ENCODE measurements around the gene TNNC2. TPM values are rescaled to one million over a fixed set of nuclear protein-coding genes. Genes with fewer than 3 reads are reported as not detected.

The TNNC2 gene
- total and polyA plus RNA-seq, 2 of the 13 experiments (the other 11 are each of a cell fraction or from before 2014, with no cell fraction given), result 1.8 to 4.7 TPM

DNA sequence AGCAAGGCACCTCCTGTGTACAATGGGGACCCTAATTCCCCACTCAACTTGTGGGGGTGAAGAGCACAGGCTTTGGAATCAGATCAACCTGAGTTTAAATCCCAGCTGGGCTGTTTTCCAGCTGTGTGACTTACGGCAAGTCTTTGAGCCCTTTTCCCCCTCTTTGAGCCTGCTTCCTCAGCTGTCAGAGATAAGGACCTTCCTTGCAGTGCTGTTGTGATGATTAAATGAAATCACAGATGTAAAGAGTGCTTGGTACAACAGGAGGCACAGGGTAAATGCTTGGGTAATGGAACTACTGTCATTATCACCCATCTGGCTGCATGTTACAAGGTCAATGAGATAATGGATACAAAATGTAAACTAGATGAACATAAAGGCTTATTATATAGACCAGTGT is 9.7 kb upstream of the TNNC2 start:
- intact Hi-C loops (cut with micrococcal nuclease; ENCODE audit: unreplicated experiment) (no loop called here), in situ Hi-C loops (cut with HindIII; ENCODE audit: extremely low pct_ligation_motif_present, low pct_unique_long_range_greater_than_20kb) (no loop called here)
- Histone ChIP-seq H3K36me3 (replicated peaks in 1 of 2; ENCODE audit: control insufficient read depth in 1 of 2, insufficient read depth in 2 of 2, low read length in 2 of 2) (peaks cover 8 to 12% of the 10 kb centered on the region in 2 experiments; a peak in 3 of 5 replicates), H2AFZ (ENCODE audit: low read length) (no peak overlapping the region), H3K4me2 (ENCODE audit: low read depth, low read length) (no peak overlapping the region), H4K20me1 (ENCODE audit: insufficient read depth, low read length) (no peaks in the 10 kb centered on the region), H3K27ac (ENCODE audit: extremely low read length, insufficient read depth, low read length) (no peak overlapping the region), H3K27me3 (ENCODE audit: control insufficient read depth in 1 of 2, insufficient read depth in 2 of 2, low read length in 2 of 2) (no peaks in the 10 kb centered on the region), H3K79me2 (ENCODE audit: insufficient read depth, low read length) (no peaks in the 10 kb centered on the region), H3K4me3 (replicated peaks in 1 of 3; ENCODE audit: insufficient read depth in 1 of 3, low read depth in 2 of 3, low read length in 3 of 3) (no peak overlapping the region), H3K4me1 (ENCODE audit: insufficient read depth, low read length) (peaks cover 42% of the 10 kb centered on the region), H3K9ac (ENCODE audit: insufficient read depth, low read depth, low read length) (no peak overlapping the region), H3K9me3 (ENCODE audit: low read length) (no peaks in the 10 kb centered on the region)
- whole genome bisulfite sequencing (ENCODE audit: low lambda C conversion rate), result 65% methylated on average over 1 of the region's 1 CpG
- POLR2A ChIA-PET, result interaction anchor here (0.9 to 1.3 kb wide), 3 partner anchors 27 to 88 kb away, joined by 3 to 4 read pairs (median 4); partner anchors contain the start of gene ZSWIM1
- no peak for FAIRE-seq
- 0 out of 2 replicates have a peak, but pooled peaks have one; percentile 21 for TF ChIP-seq FOXA3 (CRISPR knock-in tag; IDR thresholded peaks at IDR 0.05)
- TF ChIP-seq HMG20B (CRISPR knock-in tag; conservative IDR thresholded peaks at IDR 0.05), result peak; percentile 73; the same call in 1 of the 2 replicates
- TF ChIP-seq FOXA1 (IDR thresholded peaks at IDR 0.05), result no peak
- peak; percentile 26; the same call in 1 of the 2 replicates for TF ChIP-seq FOXA1 (CRISPR knock-in tag; IDR thresholded peaks at IDR 0.05)
- no peak for TF ChIP-seq PHF20 (CRISPR knock-in tag; IDR thresholded peaks at IDR 0.05)
- no peak for DNase-seq (ENCODE audit: low spot score)
- no TSS peak for BruUV-seq (replicated peaks)
- ATAC-seq, result no peak
- CTCF ChIA-PET (ENCODE audit: low intra/inter-chr PET ratio, low total read pairs), result no interaction called here

DNA sequence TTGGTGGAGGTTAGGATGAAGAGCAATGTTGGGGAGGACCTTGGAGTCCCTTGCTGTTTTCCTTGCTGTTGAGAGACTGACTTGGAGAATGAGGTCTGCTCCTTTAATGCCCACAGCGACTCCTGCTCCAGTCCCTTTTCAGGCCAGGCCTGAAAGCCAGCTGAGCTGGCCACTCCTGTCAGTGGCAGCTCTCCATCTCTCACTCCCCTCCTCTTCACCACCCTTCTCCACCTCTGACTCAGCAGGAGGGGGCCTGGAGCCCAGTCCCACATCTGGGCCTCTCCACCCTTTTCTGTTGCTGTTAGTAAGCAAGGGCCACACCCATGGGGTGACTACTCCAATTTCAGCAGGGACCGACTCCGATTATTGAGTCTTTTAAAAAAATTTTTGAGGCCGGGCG is 8.7 kb upstream of the TNNC2 start:
- no peaks in the 10 kb centered on the region for H4K20me1 ChIP-seq (ENCODE audit: insufficient read depth, low read length)
- POLR2A ChIA-PET, result no interaction called here
- H3K79me2 ChIP-seq (ENCODE audit: insufficient read depth, low read length), result no peaks in the 10 kb centered on the region
- no peak overlapping the region for H3K27ac ChIP-seq (ENCODE audit: extremely low read length, insufficient read depth, low read length)
- no peak for TF ChIP-seq ZNF761 (CRISPR knock-in tag; conservative IDR thresholded peaks at IDR 0.05)
- TF ChIP-seq, protein P1, sequence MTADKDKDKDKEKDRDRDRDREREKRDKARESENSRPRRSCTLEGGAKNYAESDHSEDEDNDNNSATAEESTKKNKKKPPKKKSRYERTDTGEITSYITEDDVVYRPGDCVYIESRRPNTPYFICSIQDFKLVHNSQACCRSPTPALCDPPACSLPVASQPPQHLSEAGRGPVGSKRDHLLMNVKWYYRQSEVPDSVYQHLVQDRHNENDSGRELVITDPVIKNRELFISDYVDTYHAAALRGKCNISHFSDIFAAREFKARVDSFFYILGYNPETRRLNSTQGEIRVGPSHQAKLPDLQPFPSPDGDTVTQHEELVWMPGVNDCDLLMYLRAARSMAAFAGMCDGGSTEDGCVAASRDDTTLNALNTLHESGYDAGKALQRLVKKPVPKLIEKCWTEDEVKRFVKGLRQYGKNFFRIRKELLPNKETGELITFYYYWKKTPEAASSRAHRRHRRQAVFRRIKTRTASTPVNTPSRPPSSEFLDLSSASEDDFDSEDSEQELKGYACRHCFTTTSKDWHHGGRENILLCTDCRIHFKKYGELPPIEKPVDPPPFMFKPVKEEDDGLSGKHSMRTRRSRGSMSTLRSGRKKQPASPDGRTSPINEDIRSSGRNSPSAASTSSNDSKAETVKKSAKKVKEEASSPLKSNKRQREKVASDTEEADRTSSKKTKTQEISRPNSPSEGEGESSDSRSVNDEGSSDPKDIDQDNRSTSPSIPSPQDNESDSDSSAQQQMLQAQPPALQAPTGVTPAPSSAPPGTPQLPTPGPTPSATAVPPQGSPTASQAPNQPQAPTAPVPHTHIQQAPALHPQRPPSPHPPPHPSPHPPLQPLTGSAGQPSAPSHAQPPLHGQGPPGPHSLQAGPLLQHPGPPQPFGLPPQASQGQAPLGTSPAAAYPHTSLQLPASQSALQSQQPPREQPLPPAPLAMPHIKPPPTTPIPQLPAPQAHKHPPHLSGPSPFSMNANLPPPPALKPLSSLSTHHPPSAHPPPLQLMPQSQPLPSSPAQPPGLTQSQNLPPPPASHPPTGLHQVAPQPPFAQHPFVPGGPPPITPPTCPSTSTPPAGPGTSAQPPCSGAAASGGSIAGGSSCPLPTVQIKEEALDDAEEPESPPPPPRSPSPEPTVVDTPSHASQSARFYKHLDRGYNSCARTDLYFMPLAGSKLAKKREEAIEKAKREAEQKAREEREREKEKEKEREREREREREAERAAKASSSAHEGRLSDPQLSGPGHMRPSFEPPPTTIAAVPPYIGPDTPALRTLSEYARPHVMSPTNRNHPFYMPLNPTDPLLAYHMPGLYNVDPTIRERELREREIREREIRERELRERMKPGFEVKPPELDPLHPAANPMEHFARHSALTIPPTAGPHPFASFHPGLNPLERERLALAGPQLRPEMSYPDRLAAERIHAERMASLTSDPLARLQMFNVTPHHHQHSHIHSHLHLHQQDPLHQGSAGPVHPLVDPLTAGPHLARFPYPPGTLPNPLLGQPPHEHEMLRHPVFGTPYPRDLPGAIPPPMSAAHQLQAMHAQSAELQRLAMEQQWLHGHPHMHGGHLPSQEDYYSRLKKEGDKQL (CRISPR knock-in tag; IDR thresholded peaks at IDR 0.05; ENCODE audit: low read depth), result no peak
- 0 out of 2 replicates have a peak, but pooled peaks have one; percentile 9 for TF ChIP-seq PHF8 (CRISPR knock-in tag; IDR thresholded peaks at IDR 0.05)
- TF ChIP-seq RFXANK (CRISPR knock-in tag; IDR thresholded peaks at IDR 0.05), result no peak
- TF ChIP-seq, protein P2, sequence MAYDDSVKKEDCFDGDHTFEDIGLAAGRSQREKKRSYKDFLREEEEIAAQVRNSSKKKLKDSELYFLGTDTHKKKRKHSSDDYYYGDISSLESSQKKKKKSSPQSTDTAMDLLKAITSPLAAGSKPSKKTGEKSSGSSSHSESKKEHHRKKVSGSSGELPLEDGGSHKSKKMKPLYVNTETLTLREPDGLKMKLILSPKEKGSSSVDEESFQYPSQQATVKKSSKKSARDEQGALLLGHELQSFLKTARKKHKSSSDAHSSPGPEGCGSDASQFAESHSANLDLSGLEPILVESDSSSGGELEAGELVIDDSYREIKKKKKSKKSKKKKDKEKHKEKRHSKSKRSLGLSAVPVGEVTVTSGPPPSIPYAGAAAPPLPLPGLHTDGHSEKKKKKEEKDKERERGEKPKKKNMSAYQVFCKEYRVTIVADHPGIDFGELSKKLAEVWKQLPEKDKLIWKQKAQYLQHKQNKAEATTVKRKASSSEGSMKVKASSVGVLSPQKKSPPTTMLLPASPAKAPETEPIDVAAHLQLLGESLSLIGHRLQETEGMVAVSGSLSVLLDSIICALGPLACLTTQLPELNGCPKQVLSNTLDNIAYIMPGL (CRISPR knock-in tag; IDR thresholded peaks at IDR 0.05; ENCODE audit: borderline replicate concordance in 1 of 2, low read depth in 1 of 2), result no peak
- no peak for TF ChIP-seq SYNCRIP (IDR thresholded peaks at IDR 0.05; ENCODE audit: insufficient read depth, low read depth, low read length)
- no TSS peak for BruUV-seq (replicated peaks)
- H3K27me3 ChIP-seq (ENCODE audit: control insufficient read depth in 1 of 2, insufficient read depth in 2 of 2, low read length in 2 of 2), result no peaks in the 10 kb centered on the region
- H3K4me2 ChIP-seq (ENCODE audit: low read depth, low read length), result no peak overlapping the region
- H2AFZ ChIP-seq (ENCODE audit: low read length), result no peak overlapping the region
- no peak for DNase-seq (ENCODE audit: low spot score)
- H3K9me3 ChIP-seq (ENCODE audit: low read length), result no peaks in the 10 kb centered on the region
- CTCF ChIA-PET (ENCODE audit: low intra/inter-chr PET ratio, low total read pairs), result no interaction called here
- intact Hi-C loops (cut with micrococcal nuclease; ENCODE audit: unreplicated experiment), result no loop called here
- peaks cover 2 to 4% of the 10 kb centered on the region in 2 experiments; a peak in 1 of 5 replicates for H3K36me3 ChIP-seq (replicated peaks in 1 of 2; ENCODE audit: control insufficient read depth in 1 of 2, insufficient read depth in 2 of 2, low read length in 2 of 2)
- H3K9ac ChIP-seq (ENCODE audit: insufficient read depth, low read depth, low read length), result no peak overlapping the region
- in situ Hi-C loops (cut with HindIII; ENCODE audit: extremely low pct_ligation_motif_present, low pct_unique_long_range_greater_than_20kb), result no loop called here
- WGBS (ENCODE audit: low lambda C conversion rate), result 95% methylated on average over 5 of the region's 5 CpGs
- no peak overlapping the region for H3K4me3 ChIP-seq (replicated peaks in 1 of 3; ENCODE audit: insufficient read depth in 1 of 3, low read depth in 2 of 3, low read length in 3 of 3)
- peaks cover 46% of the 10 kb centered on the region for H3K4me1 ChIP-seq (ENCODE audit: insufficient read depth, low read length)
- no peak for FAIRE-seq
- no peak for ATAC-seq
